B cell (primary cell): ENCODE data around the gene CNGB1.

Experiments used
- CTCF ChIP-seq: fragments of 200-600 bp; IDR thresholded peaks from one replicate; pipeline ENCODE4 v1.8.0; 2022; ENCODE audit warnings: antibody characterized with exemption, mild to moderate bottlenecking
- EZH2 ChIP-seq: IDR thresholded peaks from 2 replicates; pipeline ENCODE4 v1.6.1; 2012; ENCODE audit warnings: borderline replicate concordance, low read depth, mild to moderate bottlenecking, moderate library complexity, low read length; ENCODE audit not compliant: insufficient read depth, poor library complexity, severe bottlenecking

GRCh38 chr16:57871456-57871855 lies 99.5 kb downstream of the CNGB1 start:
- TF ChIP-seq EZH2 (no peak), CTCF (no peak)
